HepG2 (cell line): Measurements from ENCODE around the gene CENPL. TPM values are rescaled to one million over a fixed set of nuclear protein-coding genes. Genes with fewer than 3 reads are reported as not detected.

Experiments
- ATF3 ChIP-seq: sonication (generic); formaldehyde crosslinking; IDR thresholded peaks from 2 replicates; pipeline ENCODE4 v1.4.0; 2020; ENCODE audit warnings: missing genetic modification reagents
- BORCS8-MEF2B ChIP-seq: sonication (generic); formaldehyde crosslinking; IDR thresholded peaks from 2 replicates; pipeline ENCODE4 v1.8.0; 2022; ENCODE audit warnings: mild to moderate bottlenecking, missing genetic modification reagents
- GFI1 ChIP-seq: sonication (generic); formaldehyde crosslinking; IDR thresholded peaks from 2 replicates; pipeline ENCODE4 v1.5.0; 2020; ENCODE audit warnings: missing genetic modification reagents, mild to moderate bottlenecking, borderline replicate concordance
- KDM6A ChIP-seq: IDR thresholded peaks from 2 replicates; pipeline ENCODE4 v1.6.1; 2016; ENCODE audit warnings: low read depth
- MIER2 ChIP-seq: IDR thresholded peaks from 2 replicates; pipeline ENCODE4 v1.6.1; 2016; ENCODE audit warnings: missing biosample characterization, missing genetic modification reagents
- MLX ChIP-seq: IDR thresholded peaks from 2 replicates; pipeline ENCODE4 v1.6.1; 2016
- MTA3 ChIP-seq: sonication (generic); formaldehyde crosslinking; IDR thresholded peaks from 2 replicates; pipeline ENCODE4 v1.4.0; 2020; ENCODE audit warnings: missing genetic modification reagents
- MXI1 ChIP-seq: IDR thresholded peaks from 3 replicates; pipeline ENCODE4 v1.6.1; 2012; ENCODE audit warnings: low read depth, low read length, inconsistent platforms, borderline replicate concordance
- NKX3-1 ChIP-seq: sonication (generic); formaldehyde crosslinking; IDR thresholded peaks from 2 replicates; pipeline ENCODE4 v1.5.0; 2020; ENCODE audit warnings: missing genetic modification reagents
- RERE ChIP-seq: IDR thresholded peaks from 2 replicates; pipeline ENCODE4 v1.6.1; 2016; ENCODE audit warnings: low read depth, missing genetic modification reagents, missing compliant biosample characterization
- RFX1 ChIP-seq: fragments of 450-650 bp; IDR thresholded peaks from 2 replicates; pipeline ENCODE4 v1.6.1; 2017
- SYNCRIP ChIP-seq: fragments of 200-400 bp; formaldehyde crosslinking; IDR thresholded peaks from 2 replicates; pipeline ENCODE4 v1.6.1; 2018; ENCODE audit warnings: mild to moderate bottlenecking, low read depth, low read length; ENCODE audit not compliant: insufficient read depth
- ZBTB33 ChIP-seq: sonication (generic); formaldehyde crosslinking; IDR thresholded peaks from 2 replicates; pipeline ENCODE4 v1.4.0; 2020; ENCODE audit warnings: missing genetic modification reagents
- ZNF687 ChIP-seq: sonication (generic); formaldehyde crosslinking; IDR thresholded peaks from 2 replicates; pipeline ENCODE4 v1.5.1; 2020; ENCODE audit warnings: mild to moderate bottlenecking, missing genetic modification reagents, moderate library complexity
- ZNF720 ChIP-seq: sonication (generic); formaldehyde crosslinking; IDR thresholded peaks from 2 replicates; pipeline ENCODE4 v1.4.0; 2020; ENCODE audit warnings: missing genetic modification reagents
- polyA plus RNA-seq, 8 experiments: library from polyadenylated mRNA; depleted of rRNA in 3 of 8; stranded (reverse) in 7 of 8; unstranded in 1 of 8; fragments of >200 nt; fragmentation: Illumina TruSeq in 4 of 8; extraction: Trizol in 4 of 8; gene quantifications; 2 replicates each; pipeline versions ENCODE4 v1.2.1 to v1.2.3, GENCODE V29; 2011 to 2016; ENCODE audit warnings: low read depth in 4 of 8, missing spikeins in 1 of 8, mixed read lengths in 1 of 8; ENCODE audit not compliant: insufficient read depth in 1 of 8
- total RNA-seq, 5 experiments: library from RNA; depleted of rRNA; stranded (reverse); fragments of >200 nt; fragmentation: Illumina TruSeq; extraction: Trizol; gene quantifications; 2 replicates each; pipeline ENCODE4 v1.2.3, GENCODE V29; 2016; ENCODE audit warnings: low read depth in 1 of 5

Gene CENPL
- total and polyA plus RNA-seq, 2 of the 13 experiments (the other 11 are each of a cell fraction or from before 2014, with no cell fraction given), result 4.4 to 14.2 TPM

GRCh38 chr1:173868266-173869020 lies 43.8 kb upstream of the CENPL start, which contains the start of gene ZBTB37 (continued):
- TF ChIP-seq RERE (CRISPR knock-in tag) (no peak), SYNCRIP (no peak), RFX1 (no peak), BORCS8-MEF2B (no peak), MXI1 (peak; percentile 71; the same call in 1 of the 3 replicates), ZNF687 (CRISPR knock-in tag) (peak; percentile 53), ZNF720 (CRISPR knock-in tag) (no peak), MLX (CRISPR knock-in tag) (peak; percentile 36; the same call in 1 of the 2 replicates), NKX3-1 (no peak), KDM6A (CRISPR knock-in tag) (no peak), MTA3 (CRISPR knock-in tag) (no peak), MIER2 (no peak), ATF3 (peak; percentile 51; the same call in 1 of the 2 replicates), GFI1 (CRISPR knock-in tag) (peak; percentile 68; the same call in 1 of the 2 replicates), ZBTB33 (CRISPR knock-in tag) (no peak)
